22Rv1 (cell line): Measurements from ENCODE around the gene AFG1L.
"Not testable (repeated sequence)": the region's sequence is repeated elsewhere in the genome, so short reads cannot be mapped to it uniquely, and the experiment has no call there.

Experiments used
- H3K27ac ChIP-seq: fragments of 450-650 bp; 2 replicates; pipeline ENCODE4 v1.5.1; 2017
- ZFX ChIP-seq: fragments of 450-650 bp; IDR thresholded peaks from 2 replicates; pipeline ENCODE4 v1.6.1; 2017; ENCODE audit warnings: antibody characterized with exemption, borderline replicate concordance
- TF ChIP-seq, protein P1 (sequence below): fragments of 450-650 bp; IDR thresholded peaks from 2 replicates; pipeline ENCODE4 v1.5.1; 2017; ENCODE audit warnings: mild to moderate bottlenecking

AFG1L gene

DNA sequence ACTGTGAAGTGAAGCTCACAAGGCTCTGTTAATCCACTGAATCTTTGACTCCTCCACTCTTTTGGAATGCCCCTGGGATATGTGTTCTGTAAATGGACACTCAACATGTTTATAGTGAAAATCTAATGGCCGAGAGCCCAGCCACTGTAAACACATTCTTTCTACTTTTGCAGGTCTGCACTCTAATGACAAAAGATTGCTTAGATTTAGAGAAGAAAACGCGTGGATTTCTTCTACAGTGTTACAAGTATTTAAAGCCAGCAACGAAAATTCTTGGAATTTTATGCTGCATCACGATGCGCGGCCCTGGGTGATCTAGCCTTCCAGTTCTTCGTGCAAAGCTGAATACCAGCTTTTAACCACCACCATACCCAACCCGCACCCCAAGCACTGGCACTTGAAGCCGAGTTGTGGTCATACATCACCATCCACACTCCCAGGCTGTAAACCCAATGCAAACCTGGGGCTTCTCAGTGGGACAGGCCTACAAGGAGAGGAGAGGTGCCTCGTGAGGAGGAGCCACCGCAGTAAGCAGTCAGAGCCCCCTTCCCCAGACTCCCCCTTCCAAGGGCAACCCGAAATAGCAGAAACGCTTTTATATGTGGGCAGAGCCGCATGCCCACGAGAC lies 262.1 kb downstream of the AFG1L start:
- peak overlapping the region; percentile 90 for H3K27ac ChIP-seq
- TF ChIP-seq, protein P1, sequence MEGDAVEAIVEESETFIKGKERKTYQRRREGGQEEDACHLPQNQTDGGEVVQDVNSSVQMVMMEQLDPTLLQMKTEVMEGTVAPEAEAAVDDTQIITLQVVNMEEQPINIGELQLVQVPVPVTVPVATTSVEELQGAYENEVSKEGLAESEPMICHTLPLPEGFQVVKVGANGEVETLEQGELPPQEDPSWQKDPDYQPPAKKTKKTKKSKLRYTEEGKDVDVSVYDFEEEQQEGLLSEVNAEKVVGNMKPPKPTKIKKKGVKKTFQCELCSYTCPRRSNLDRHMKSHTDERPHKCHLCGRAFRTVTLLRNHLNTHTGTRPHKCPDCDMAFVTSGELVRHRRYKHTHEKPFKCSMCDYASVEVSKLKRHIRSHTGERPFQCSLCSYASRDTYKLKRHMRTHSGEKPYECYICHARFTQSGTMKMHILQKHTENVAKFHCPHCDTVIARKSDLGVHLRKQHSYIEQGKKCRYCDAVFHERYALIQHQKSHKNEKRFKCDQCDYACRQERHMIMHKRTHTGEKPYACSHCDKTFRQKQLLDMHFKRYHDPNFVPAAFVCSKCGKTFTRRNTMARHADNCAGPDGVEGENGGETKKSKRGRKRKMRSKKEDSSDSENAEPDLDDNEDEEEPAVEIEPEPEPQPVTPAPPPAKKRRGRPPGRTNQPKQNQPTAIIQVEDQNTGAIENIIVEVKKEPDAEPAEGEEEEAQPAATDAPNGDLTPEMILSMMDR = no peak
- TF ChIP-seq ZFX = no peak

DNA sequence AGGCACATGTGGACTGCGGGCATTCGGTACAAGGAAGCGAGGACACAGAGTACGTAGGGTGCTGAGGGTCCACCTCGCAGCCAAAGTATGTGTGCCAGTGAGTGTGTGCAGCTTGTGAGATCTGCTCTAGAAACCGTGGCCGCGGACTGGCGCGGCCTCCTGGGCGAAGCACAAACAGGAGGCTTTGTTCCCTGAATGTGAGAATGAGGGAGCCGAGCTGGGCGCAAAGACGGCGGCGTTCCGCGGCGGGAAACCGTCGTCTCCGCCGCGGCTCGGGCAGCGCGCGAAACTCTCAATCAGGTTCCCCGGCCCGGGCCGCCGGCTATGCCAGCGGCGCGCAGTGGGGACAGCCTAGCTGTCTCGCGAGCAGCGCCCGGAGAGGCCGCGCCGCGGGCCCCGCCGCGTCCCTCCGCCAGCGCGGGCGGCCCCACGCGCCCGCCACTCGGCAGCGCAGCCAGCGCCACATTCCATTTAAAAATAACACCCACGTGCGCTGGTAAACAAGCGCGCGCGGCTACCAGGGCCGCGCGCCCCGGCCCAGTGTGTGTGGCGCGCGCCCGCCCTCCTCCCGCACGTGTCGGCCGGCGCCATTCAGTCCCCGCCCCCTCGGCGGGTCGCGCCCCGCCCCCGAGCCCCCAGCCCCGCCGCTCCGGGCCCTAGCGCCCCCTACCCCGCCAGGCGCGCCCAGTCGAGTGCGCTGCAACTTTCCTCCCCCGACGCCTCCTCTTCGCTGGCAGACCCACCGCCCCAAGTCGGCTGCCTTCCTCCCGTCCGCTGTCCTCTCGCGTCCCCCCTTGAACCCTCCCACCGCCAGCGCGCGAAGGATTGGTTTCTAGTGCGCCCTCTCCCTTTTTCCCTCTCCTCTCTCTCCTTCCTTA lies 262.9 kb downstream of the AFG1L start:
- H3K27ac ChIP-seq = peak overlapping the region; percentile 90
- TF ChIP-seq, protein P1 = no peak
- no peak for TF ChIP-seq ZFX

DNA sequence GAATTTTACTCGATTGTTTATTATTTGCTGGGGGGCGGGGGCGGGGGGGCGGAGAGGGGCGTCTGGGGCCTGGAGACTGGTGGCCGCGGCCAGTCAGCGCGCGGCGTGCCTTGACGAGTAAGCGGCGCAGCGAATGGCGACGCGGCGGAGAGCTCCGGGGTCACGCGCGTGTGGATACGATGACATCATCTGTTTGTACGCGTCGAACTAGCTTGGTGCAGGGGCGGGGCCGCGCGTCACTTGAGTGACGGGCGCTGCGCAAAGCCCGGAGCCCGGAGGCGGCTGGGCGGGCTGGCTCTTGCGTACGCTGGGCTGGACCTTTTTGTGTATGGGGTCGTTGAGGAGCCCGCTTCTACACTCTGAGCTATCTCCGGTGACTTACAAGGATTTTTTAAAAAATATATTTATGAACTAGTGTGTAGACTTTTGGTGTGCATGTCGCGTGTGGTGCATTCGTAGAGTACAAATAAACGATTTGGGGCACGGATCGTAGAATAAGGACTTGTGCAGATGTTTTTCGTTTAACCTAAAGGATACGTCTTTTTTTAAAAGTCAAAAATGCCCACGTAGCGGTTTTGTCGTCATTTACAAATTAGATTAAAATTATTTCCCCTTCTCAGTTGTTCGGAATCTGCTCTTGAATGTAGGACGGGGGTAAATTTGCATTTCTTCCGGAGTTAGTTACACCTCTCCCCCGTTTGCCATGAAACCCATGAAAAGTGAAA lies 263.7 kb downstream of the AFG1L start:
- no peak for TF ChIP-seq ZFX
- H3K27ac ChIP-seq = peak overlapping the region; percentile 90

DNA sequence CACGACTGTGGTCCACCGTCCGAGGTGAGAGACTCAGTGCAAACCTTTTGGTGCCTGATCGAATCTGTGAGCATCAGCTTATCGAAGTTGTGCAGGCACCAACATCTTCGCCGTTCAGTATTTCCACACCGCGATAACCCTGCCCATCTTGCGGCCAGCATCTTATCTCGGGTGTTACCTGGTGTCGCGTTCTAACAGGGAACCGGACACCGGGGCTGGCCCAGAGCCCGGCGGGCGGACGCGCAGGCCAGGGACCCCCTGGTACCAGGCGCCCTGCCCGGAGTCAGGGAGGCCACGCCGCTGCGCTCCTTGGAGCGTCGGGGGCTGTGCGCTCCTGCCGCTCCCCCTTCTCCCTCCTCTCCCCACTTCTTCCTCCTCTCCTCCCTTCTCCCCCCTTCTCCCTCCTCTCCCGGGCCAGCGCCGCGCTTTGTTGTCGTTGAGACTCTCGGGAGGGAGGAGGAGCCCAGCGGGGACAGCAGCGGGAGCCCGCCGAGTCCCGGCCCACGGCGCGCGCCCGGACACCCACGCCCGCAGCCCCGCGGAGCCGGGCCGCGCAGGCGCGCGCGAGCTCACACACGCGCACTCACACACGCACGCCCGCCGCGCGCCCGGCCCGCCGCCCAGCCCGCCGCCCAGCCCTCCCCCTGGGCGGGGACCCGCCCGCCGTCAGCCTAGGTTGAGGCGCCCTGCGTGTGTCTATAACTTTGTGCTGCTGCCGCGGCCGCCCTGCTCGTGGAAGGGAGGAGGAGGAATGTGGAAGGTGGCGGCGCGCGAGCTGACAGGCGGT lies 264.4 kb downstream of the AFG1L start:
- no peak for TF ChIP-seq ZFX
- TF ChIP-seq, protein P1 = no peak
- peak overlapping the region; percentile 90 for H3K27ac ChIP-seq

DNA sequence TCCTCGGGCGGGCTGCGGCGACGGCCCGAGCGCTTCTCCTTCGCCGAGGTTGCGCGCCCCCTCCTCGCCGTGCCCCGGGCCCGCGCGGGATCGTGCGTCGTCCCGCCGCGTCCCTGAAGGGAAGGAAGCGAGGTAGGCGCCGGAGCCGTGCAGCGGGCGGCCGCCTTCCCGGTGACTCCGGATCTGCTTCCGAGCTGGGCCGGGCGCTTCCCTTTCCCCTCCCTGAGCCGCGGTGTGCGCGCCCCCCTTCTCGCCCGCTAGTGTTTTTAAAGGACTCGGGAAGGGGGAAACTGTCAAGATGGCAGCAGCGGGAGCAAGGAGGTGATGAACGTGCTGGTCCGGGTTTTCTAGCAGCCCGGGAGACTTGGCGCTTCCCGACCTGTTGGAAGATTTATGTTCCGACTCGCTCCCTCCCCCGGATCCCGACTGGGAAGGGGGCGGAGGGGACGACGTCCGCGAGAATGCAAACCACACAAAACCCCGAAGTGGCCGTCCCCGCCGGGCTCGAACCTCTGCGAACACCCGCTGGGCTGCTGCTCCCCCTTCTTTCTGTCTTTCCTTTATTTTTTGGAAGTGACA lies 265.1 kb downstream of the AFG1L start:
- TF ChIP-seq, protein P1 = no peak
- no peak for TF ChIP-seq ZFX
- peak overlapping the region; percentile 90 for H3K27ac ChIP-seq

DNA sequence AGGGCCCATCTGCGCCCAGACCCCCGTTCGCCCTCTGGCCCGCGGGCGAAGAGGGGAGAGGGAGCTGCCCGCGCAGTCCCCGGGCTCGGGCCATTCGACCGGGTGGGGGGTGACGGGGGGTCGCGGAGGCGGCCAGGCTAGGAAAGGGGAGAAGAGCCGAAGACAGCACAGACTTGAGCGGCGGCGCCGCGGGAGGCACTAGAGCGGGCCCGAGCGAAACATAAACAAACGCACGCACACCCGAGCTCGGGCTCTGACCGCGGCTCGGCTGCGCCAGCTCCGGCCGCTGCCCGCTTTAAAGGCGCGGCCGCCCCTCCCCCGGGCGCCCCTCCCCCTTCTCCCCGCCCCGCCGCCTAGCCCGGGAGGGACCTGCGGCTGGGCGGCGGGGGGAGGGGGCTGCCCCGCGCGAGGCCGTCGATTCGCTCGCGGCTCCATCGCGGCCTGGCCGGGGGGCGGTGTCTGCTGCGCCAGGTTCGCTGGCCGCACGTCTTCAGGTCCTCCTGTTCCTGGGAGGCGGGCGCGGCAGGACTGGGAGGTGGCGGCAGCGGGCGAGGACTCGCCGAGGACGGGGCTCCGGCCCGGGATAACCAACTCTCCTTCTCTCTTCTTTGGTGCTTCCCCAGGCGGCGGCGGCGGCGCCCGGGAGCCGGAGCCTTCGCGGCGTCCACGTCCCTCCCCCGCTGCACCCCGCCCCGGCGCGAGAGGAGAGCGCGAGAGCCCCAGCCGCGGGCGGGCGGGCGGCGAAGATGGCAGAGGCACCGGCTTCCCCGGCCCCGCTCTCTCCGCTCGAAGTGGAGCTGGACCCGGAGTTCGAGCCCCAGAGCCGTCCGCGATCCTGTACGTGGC lies 265.8 kb downstream of the AFG1L start, which contains the start of gene FOXO3:
Gene FOXO3 (plus strand): TSS at position 455 of the 846 bp plus-strand sequence. CDS start 292 bp downstream, at position 747.
- TF ChIP-seq, protein P1 = peak; percentile 9; the same call in 1 of the 2 replicates
- no peak for TF ChIP-seq ZFX
- H3K27ac ChIP-seq = peak within 1 kb of the TSS; percentile 90

DNA sequence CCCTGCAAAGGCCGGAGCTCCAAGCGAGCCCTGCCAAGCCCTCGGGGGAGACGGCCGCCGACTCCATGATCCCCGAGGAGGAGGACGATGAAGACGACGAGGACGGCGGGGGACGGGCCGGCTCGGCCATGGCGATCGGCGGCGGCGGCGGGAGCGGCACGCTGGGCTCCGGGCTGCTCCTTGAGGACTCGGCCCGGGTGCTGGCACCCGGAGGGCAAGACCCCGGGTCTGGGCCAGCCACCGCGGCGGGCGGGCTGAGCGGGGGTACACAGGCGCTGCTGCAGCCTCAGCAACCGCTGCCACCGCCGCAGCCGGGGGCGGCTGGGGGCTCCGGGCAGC lies 266.4 kb downstream of the AFG1L start:
- not testable (repeated sequence) for H3K27ac ChIP-seq
